Progenitor cell of endocrine pancreas (in vitro differentiated cells): ENCODE results near the gene RANBP2. TPM values are rescaled to one million over a fixed set of nuclear protein-coding genes. Genes with fewer than 3 reads are reported as not detected.
"Not testable (repeated sequence)": the region's sequence is repeated elsewhere in the genome, so short reads cannot be mapped to it uniquely, and the experiment has no call there.

Source experiments
- DNase-seq: peaks from one replicate; pipeline ENCODE4 v3.0.0; 2021; ENCODE audit warnings: low spot score; ENCODE audit not compliant: unreplicated experiment
- H3K27ac Mint-ChIP-seq: 2 replicates; pipeline ENCODE4 v1.8.0; 2021; ENCODE audit warnings: mild to moderate bottlenecking, moderate library complexity, mixed read lengths
- H3K27me3 Mint-ChIP-seq: 2 replicates; pipeline ENCODE4 v1.8.0; 2021; ENCODE audit warnings: mixed read lengths
- H3K36me3 Mint-ChIP-seq: 2 replicates; pipeline ENCODE4 v1.8.0; 2022; ENCODE audit warnings: mixed read lengths; ENCODE audit not compliant: insufficient read depth
- H3K4me1 Mint-ChIP-seq: 2 replicates; pipeline ENCODE4 v1.8.0; 2021; ENCODE audit warnings: low read depth, mixed read lengths
- H3K4me3 Mint-ChIP-seq: 2 replicates; pipeline ENCODE4 v1.8.0; 2021; ENCODE audit warnings: low read depth, mild to moderate bottlenecking, moderate library complexity, mixed read lengths
- H3K9me3 Mint-ChIP-seq: 2 replicates; pipeline ENCODE4 v1.8.0; 2021; ENCODE audit warnings: low read depth, mixed read lengths
- total RNA-seq: library from RNA; stranded (reverse); gene quantifications from 2 replicates; pipeline ENCODE4 v1.2.1, GENCODE V29; 2021
- TF ChIP-seq, protein P1 (sequence below): fragments of 200-600 bp; sonication (generic); IDR thresholded peaks from one replicate; pipeline ENCODE4 v1.5.0; 2021; ENCODE audit warnings: antibody characterized with exemption, mild to moderate bottlenecking; ENCODE audit not compliant: unreplicated experiment

The RANBP2 gene
- total RNA-seq, 1 donor from 2014 or later: 77.9 TPM

DNA sequence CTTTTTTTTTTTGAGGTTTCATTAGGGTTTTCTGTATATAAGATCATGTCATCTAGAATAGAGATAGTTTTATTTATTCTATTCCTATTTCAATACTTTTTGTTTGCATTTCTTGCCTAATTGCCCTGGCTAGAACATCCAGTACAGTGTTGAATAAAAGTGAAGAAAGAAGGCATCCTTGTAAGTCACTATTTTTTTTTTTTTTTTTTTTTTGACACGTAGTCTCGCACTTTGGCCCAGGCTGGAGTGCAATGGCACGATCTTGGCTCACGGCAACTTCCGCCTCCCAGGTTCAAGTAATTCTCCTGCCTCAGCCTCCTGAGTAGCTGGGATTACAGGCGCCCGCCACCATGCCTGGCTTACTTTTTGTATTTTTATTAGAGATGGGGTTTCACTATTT, 27.8 kb upstream of the RANBP2 start:
- Mint-ChIP-seq H3K27ac (no peak overlapping the region), H3K27me3 (no peaks in the 10 kb centered on the region), H3K9me3 (peaks cover 6% of the 10 kb centered on the region), H3K4me3 (no peak overlapping the region), H3K4me1 (peaks cover 1% of the 10 kb centered on the region), H3K36me3 (peaks cover 2% of the 10 kb centered on the region)
- no peak for DNase-seq
- TF ChIP-seq, protein P1, sequence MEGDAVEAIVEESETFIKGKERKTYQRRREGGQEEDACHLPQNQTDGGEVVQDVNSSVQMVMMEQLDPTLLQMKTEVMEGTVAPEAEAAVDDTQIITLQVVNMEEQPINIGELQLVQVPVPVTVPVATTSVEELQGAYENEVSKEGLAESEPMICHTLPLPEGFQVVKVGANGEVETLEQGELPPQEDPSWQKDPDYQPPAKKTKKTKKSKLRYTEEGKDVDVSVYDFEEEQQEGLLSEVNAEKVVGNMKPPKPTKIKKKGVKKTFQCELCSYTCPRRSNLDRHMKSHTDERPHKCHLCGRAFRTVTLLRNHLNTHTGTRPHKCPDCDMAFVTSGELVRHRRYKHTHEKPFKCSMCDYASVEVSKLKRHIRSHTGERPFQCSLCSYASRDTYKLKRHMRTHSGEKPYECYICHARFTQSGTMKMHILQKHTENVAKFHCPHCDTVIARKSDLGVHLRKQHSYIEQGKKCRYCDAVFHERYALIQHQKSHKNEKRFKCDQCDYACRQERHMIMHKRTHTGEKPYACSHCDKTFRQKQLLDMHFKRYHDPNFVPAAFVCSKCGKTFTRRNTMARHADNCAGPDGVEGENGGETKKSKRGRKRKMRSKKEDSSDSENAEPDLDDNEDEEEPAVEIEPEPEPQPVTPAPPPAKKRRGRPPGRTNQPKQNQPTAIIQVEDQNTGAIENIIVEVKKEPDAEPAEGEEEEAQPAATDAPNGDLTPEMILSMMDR: no peak

DNA sequence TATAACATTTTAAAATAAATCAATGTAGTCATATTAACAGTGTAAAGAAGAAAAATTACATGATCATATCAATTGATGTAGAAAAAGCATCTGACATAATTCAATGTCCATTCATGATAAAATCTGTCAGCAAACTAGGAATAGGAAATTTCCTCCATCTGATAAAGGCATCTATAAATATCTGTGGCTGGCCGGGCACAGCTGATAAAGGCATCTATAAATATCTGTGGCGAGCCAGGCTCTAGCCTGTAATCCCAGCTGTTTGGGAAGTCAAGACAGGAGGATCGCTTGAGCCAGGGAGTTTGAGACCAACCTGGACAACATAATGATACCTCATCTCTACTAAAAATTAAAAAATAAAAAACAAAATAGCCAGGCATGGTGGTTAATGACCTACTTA, 18.1 kb upstream of the RANBP2 start:
- no peak overlapping the region for H3K27ac Mint-ChIP-seq

GRCh38 chr2:108701806-108702205, 17.5 kb upstream of the RANBP2 start:
- H3K4me1 Mint-ChIP-seq: no peaks in the 10 kb centered on the region
- H3K27me3 Mint-ChIP-seq: no peaks in the 10 kb centered on the region
- TF ChIP-seq, protein P1: no peak
- no peak for DNase-seq
- H3K27ac Mint-ChIP-seq: no peak overlapping the region
- no peaks in the 10 kb centered on the region for H3K36me3 Mint-ChIP-seq
- no peak overlapping the region for H3K4me3 Mint-ChIP-seq
- no peaks in the 10 kb centered on the region for H3K9me3 Mint-ChIP-seq

More for the DNA sequence above, 18.1 kb upstream of the RANBP2 start:
- no peak for DNase-seq
- Mint-ChIP-seq H3K9me3 (peaks cover 3% of the 10 kb centered on the region), H3K36me3 (peaks cover 2% of the 10 kb centered on the region), H3K4me1 (no peaks in the 10 kb centered on the region), H3K4me3 (no peak overlapping the region), H3K27me3 (no peaks in the 10 kb centered on the region)
- TF ChIP-seq, protein P1: no peak

GRCh38 chr2:108704871-108705270, 14.4 kb upstream of the RANBP2 start:
- H3K9me3 Mint-ChIP-seq: peaks cover 9% of the 10 kb centered on the region
- no peak overlapping the region for H3K27ac Mint-ChIP-seq
- H3K4me3 Mint-ChIP-seq: no peak overlapping the region
- H3K27me3 Mint-ChIP-seq: no peaks in the 10 kb centered on the region
- H3K36me3 Mint-ChIP-seq: no peaks in the 10 kb centered on the region
- TF ChIP-seq, protein P1: no peak
- no peaks in the 10 kb centered on the region for H3K4me1 Mint-ChIP-seq
- no peak for DNase-seq

- Mint-ChIP-seq H3K9me3 (peaks cover 9% of the 10 kb centered on the region), H3K4me3 (no peak overlapping the region), H3K27ac (no peak overlapping the region), H3K4me1 (no peaks in the 10 kb centered on the region), H3K27me3 (no peaks in the 10 kb centered on the region), H3K36me3 (no peaks in the 10 kb centered on the region)
- TF ChIP-seq, protein P1: no peak
- DNase-seq: no peak
These were observed 12.0 kb upstream of the RANBP2 start for GRCh38 chr2:108707300-108707699.

- not testable (repeated sequence) for H3K27ac Mint-ChIP-seq, H3K4me3 Mint-ChIP-seq, H3K27me3 Mint-ChIP-seq, DNase-seq, H3K9me3 Mint-ChIP-seq, H3K36me3 Mint-ChIP-seq
- peaks cover 13% of the 10 kb centered on the region for H3K4me1 Mint-ChIP-seq
These were observed 2.3 kb upstream of the RANBP2 start for GRCh38 chr2:108716971-108717370.

DNA sequence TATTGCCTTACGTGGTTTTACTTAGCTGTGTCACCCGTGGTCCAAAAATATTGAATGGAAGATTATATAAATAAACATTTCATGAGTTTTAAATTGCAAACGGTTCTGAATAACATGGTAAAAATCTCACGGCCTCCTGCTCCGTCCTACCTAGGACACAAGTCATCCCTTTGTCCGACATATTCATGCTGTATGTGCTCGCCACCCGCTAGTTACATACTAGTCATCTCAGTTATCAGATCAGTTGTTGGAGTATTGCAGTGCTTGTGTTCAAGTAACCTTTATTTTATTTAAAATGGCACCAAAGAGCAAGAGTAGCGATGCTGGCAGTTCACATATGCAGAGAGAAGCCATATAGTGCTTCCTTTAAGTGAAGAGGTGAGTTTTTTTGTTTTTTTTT, 6.8 kb downstream of the RANBP2 start:
- not testable (repeated sequence) for DNase-seq, H3K4me3 Mint-ChIP-seq, H3K4me1 Mint-ChIP-seq, H3K27ac Mint-ChIP-seq, H3K9me3 Mint-ChIP-seq, H3K27me3 Mint-ChIP-seq, H3K36me3 Mint-ChIP-seq

GRCh38 chr2:108734656-108735055, 15.4 kb downstream of the RANBP2 start:
- H3K27me3 Mint-ChIP-seq, DNase-seq, H3K4me1 Mint-ChIP-seq, H3K4me3 Mint-ChIP-seq, H3K9me3 Mint-ChIP-seq: not testable (repeated sequence)
- peak overlapping the region; percentile 35 for H3K27ac Mint-ChIP-seq
- H3K36me3 Mint-ChIP-seq: peaks cover 15% of the 10 kb centered on the region

GRCh38 chr2:108757973-108758372, 38.7 kb downstream of the RANBP2 start:
- H3K36me3 Mint-ChIP-seq, H3K4me1 Mint-ChIP-seq, H3K27me3 Mint-ChIP-seq, DNase-seq, H3K4me3 Mint-ChIP-seq, H3K27ac Mint-ChIP-seq, H3K9me3 Mint-ChIP-seq: not testable (repeated sequence)
